ENCODE data around the gene SLC43A2.

- TF ChIP-seq REST (IDR thresholded peaks at IDR 0.05; ENCODE audit: low read depth, low read length), result no peak
- no peak for TF ChIP-seq BCL11A (IDR thresholded peaks at IDR 0.05; ENCODE audit: low read depth, low read length)
- no peak for TF ChIP-seq YY1 (IDR thresholded peaks at IDR 0.05; ENCODE audit: low read depth, low read length)
- TF ChIP-seq BMI1 (IDR thresholded peaks at IDR 0.05; ENCODE audit: borderline replicate concordance), result no peak
- TF ChIP-seq CTCF (IDR thresholded peaks at IDR 0.05 in 2 of 3, conservative IDR thresholded peaks at IDR 0.05 in 1 of 3; ENCODE audit: control insufficient read depth in 2 of 3, extremely low read depth in 1 of 3, insufficient read depth in 1 of 3, low read depth in 3 of 3, low read length in 3 of 3), result no peak
- 0 out of 2 replicates have a peak, but pooled peaks have one; percentile 5 for TF ChIP-seq POLR2A (IDR thresholded peaks at IDR 0.05; ENCODE audit: low read depth, low read length)
- TF ChIP-seq CBX3 (IDR thresholded peaks at IDR 0.05; ENCODE audit: borderline replicate concordance, low read depth), result no peak
- TF ChIP-seq MXI1 (IDR thresholded peaks at IDR 0.05; ENCODE audit: low read depth, low read length), result no peak
- no peak for TF ChIP-seq SIN3A (IDR thresholded peaks at IDR 0.05; ENCODE audit: low read depth, low read length)
Measured at GRCh38 chr17:1648173-1648962, 19.7 kb upstream of the SLC43A2 start.

Measured in GM12878 (cell line).